NB4 (cell line): ENCODE results near the gene B3GALT5.

Experiments used
- DNase-seq: peaks from one replicate; pipeline ENCODE4 v3.0.0; 2010; ENCODE audit warnings: low read depth
- H3K4me3 ChIP-seq: one replicate; pipeline ENCODE4 v1.5.1; 2011; ENCODE audit warnings: mild to moderate bottlenecking, low read depth, low read length, moderate library complexity
- CTCF ChIP-seq: IDR thresholded peaks from one replicate; pipeline ENCODE4 v1.5.1; 2012; ENCODE audit warnings: low read depth, low read length
- MAX ChIP-seq: IDR thresholded peaks from 2 replicates; pipeline ENCODE4 v1.6.1; 2011; ENCODE audit warnings: low read depth, low read length
- MYC ChIP-seq: IDR thresholded peaks from 2 replicates; pipeline ENCODE4 v1.6.1; 2011; ENCODE audit warnings: low read depth, low read length
- POLR2A ChIP-seq: IDR thresholded peaks from 2 replicates; pipeline ENCODE4 v1.6.1; 2011; ENCODE audit warnings: mild to moderate bottlenecking; ENCODE audit not compliant: insufficient read length; ENCODE audit errors: extremely low read depth

The B3GALT5 gene

GRCh38 chr21:39631842-39632562, 19.3 kb downstream of the B3GALT5 start:
- no peak for TF ChIP-seq CTCF
- no peak for TF ChIP-seq POLR2A
- no peak for TF ChIP-seq MAX
- no peak for TF ChIP-seq MYC
- DNase-seq = no peak
- H3K4me3 ChIP-seq = no peak overlapping the region

GRCh38 chr21:39632796-39633442, 20.2 kb downstream of the B3GALT5 start:
- TF ChIP-seq POLR2A (no peak), MAX (no peak), CTCF (no peak), MYC (no peak)
- no peak overlapping the region for H3K4me3 ChIP-seq
- no peak for DNase-seq

GRCh38 chr21:39633770-39634181, 21.0 kb downstream of the B3GALT5 start:
- TF ChIP-seq CTCF (no peak), MYC (no peak), MAX (no peak), POLR2A (no peak)
- no peak for DNase-seq
- no peak overlapping the region for H3K4me3 ChIP-seq

- DNase-seq = no peak
- TF ChIP-seq CTCF (no peak), POLR2A (no peak), MYC (no peak), MAX (no peak)
- H3K4me3 ChIP-seq = no peak overlapping the region
Observed at GRCh38 chr21:39634507-39634906, 21.8 kb downstream of the B3GALT5 start.

GRCh38 chr21:39637197-39637970, 24.6 kb downstream of the B3GALT5 start:
- no peak for TF ChIP-seq MYC
- no peak for TF ChIP-seq POLR2A
- no peak for TF ChIP-seq MAX
- no peak for TF ChIP-seq CTCF
- DNase-seq = no peak
- H3K4me3 ChIP-seq = no peak overlapping the region
